ENCODE measurements around the gene DLGAP1.
A peak's percentile ranks its signal among the peaks of the same experiment; 100 is the strongest.

DLGAP1 gene

DNA sequence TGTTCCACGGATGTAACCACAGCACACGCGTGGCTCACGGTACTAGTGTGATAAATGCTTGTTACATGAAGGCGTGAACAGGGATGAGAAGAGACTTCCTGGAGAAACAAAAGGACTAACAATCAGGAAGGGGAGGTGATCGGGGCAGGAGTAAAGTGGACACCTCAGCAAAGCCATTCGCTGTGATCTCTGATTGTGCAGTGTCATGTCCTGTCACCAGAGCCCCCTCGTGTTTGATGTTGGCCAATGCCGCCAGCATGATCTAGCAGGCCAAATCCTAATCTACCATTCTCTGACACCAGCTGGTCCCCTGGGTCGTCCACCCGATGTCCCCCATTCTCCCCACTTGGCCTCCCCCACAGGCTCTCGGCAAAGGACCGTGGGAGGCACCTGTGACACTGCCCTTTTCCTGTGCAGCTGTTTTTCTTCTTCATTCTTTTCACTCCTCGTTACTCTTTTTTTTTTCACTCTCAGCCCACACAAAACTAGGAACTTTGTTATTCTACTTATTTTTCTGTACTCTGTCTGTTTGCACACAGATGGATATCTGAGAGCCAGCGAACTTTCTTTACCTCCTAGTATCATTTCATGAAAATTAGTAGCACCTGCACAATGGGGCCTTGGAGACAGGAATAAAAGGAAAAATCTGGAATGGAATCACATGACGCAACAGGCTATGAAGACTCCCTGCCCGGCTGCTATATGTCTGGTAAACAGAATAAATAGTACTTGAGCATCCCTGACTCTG is 858.3 kb downstream of the DLGAP1 start:
- TF ChIP-seq, protein P1, sequence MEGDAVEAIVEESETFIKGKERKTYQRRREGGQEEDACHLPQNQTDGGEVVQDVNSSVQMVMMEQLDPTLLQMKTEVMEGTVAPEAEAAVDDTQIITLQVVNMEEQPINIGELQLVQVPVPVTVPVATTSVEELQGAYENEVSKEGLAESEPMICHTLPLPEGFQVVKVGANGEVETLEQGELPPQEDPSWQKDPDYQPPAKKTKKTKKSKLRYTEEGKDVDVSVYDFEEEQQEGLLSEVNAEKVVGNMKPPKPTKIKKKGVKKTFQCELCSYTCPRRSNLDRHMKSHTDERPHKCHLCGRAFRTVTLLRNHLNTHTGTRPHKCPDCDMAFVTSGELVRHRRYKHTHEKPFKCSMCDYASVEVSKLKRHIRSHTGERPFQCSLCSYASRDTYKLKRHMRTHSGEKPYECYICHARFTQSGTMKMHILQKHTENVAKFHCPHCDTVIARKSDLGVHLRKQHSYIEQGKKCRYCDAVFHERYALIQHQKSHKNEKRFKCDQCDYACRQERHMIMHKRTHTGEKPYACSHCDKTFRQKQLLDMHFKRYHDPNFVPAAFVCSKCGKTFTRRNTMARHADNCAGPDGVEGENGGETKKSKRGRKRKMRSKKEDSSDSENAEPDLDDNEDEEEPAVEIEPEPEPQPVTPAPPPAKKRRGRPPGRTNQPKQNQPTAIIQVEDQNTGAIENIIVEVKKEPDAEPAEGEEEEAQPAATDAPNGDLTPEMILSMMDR (IDR thresholded peaks at IDR 0.05; ENCODE audit: low read depth, low read length) = peak; percentile 18
- H3K4me3 ChIP-seq (replicated peaks in 1 of 2; ENCODE audit: low read depth in 2 of 2, low read length in 2 of 2) = peak overlapping the region in 1 of 2 donors; percentile 71
- DNase-seq (ENCODE audit: low read depth in 2 of 2) = peak; percentile 48 to 64

DNA sequence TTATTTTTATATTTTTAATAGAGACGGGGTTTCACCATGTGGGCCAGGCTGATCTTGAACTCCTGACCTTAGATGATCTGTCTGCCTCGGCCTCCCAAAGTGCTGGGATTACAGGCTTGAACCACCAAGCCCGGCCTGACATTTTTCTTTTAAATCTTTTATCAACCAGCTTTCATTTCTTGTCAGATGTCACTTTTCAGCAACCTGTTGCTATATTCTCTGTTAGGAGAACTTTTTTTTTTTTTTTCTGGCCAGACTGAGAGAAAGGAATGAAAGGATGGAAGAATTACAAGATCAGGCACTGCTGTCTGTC is 858.8 kb downstream of the DLGAP1 start:
- TF ChIP-seq, protein P1 (IDR thresholded peaks at IDR 0.05; ENCODE audit: low read depth, low read length) = no peak
- no peak for DNase-seq (ENCODE audit: low read depth in 2 of 2)
- peak overlapping the region in 1 of 2 donors; percentile 71 for H3K4me3 ChIP-seq (replicated peaks in 1 of 2; ENCODE audit: low read depth in 2 of 2, low read length in 2 of 2)

DNA sequence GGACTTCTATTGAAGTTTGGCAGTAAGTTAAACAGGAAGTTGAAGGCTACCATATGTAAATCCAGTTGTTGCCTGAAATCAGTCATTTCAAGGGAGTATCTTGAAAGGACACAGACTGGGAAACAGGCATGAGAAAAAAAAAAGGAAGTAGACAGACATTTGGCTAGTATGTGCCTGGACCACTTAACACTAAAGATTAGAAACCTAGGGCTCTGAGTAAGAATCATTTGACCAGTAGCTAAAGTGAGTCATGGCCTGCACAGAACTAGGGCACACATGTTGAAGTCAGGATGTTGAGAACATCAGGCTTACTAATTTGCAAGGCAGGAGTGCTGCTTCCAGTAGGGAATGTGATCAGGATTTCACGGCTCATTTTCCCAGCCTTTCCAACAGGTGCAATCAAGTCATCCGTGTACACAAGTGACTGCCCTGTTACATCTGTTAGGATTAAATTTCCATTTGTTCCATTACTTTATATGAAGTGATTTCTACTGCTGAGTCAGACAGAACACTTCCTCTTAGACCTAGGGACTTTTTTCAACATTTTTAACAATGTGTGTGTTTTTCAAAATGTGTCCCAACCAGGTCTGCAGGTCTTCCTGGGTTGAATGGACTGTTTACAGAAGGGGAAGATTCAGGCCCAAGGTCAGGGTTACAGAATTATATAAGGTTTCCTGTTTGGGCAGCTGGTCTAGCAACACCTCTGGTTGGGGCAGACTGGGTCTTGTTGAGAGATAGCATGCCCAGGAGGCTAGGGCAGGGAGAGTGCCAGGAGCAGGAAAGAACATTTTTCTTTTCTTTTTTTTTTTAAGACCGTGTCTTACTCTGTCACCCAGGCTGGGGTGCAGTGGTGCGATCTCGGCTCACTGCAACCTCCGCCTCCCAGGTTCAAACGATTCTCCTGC is 859.5 kb downstream of the DLGAP1 start:
- TF ChIP-seq, protein P1 (IDR thresholded peaks at IDR 0.05; ENCODE audit: low read depth, low read length) = no peak
- DNase-seq (ENCODE audit: low read depth in 2 of 2) = peak; percentile 95 to 98
- peak overlapping the region; percentile 44 to 71 for H3K4me3 ChIP-seq (replicated peaks in 1 of 2; ENCODE audit: low read depth in 2 of 2, low read length in 2 of 2)

DNA sequence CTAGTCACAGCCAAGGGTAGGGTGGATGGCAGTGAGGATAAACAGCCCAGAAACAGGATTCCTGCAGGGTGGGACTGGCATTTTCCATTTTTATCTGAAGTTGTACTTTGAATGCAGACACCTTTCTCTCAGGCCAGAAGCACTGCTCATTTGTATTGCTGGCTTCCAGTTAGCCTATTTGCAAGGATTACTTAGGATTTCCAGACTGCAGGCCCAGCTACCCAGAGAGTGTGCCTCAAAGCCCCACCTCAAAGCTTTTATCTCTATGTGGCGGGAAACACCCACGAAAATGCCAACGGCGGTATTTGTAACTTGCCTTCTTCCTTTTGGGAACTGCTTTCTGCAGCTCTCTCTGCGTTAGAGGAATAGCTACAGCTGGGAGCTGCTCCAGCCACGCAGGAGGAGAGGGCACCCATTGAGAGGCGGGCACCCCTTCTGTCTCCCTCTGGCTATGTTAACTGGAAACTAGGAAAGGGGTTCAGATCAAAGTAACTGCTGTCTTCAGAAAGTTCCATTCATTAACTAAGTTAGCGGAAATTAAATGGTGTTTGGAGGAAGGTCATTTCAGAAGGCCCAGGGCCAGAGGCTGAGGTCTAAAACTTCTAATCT is 860.2 kb downstream of the DLGAP1 start:
- H3K4me3 ChIP-seq (replicated peaks in 1 of 2; ENCODE audit: low read depth in 2 of 2, low read length in 2 of 2) = peak overlapping the region; percentile 44 to 71
- DNase-seq (ENCODE audit: low read depth in 2 of 2) = peak; percentile 62 to 78
- TF ChIP-seq, protein P1 (IDR thresholded peaks at IDR 0.05; ENCODE audit: low read depth, low read length) = no peak

DNA sequence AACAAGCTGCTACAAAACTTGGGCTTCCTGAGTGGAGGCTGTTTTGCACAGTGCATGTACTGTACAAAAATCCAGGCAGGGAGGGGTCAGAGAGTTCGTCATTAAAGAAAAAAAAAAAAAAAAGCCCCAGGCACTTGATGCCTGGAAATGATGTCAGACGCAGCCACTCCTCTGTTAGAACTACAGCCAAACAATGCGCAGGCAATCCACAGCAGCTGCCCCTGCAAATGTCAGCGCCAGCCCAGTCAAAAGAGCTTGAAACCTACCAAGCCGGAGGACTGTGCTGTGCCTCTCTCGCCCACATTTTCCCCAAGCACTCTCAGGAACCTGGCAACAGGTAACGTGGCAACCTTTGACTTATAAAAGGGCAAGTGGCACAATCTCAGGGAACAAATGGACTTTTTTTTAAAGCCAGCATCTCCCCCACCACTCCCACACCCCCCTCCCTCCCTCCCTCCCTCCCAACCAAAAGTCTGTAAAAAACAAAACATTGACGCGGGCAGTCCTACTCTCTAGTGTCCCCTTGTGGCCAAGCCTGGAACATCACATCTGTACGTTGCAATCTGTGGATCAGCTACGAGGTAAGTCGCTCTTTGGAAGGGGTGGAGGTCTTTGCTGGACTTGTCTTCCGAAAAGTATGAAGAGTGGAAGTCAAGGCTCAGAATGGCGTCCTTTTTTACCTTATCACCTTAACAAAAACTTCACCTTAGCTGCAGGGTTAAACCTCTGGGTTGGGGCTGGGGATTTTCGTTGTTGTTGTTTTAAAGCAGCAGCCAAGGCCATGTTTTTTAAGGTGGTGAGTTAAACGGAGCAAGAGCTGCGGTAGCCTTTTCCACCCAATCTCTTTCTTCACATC is 861.0 kb downstream of the DLGAP1 start:
- TF ChIP-seq, protein P1 (IDR thresholded peaks at IDR 0.05; ENCODE audit: low read depth, low read length) = peak; percentile 85
- peak overlapping the region; percentile 45 to 71 for H3K4me3 ChIP-seq (replicated peaks in 1 of 2; ENCODE audit: low read depth in 2 of 2, low read length in 2 of 2)
- DNase-seq (ENCODE audit: low read depth in 2 of 2) = peak; percentile 99

DNA sequence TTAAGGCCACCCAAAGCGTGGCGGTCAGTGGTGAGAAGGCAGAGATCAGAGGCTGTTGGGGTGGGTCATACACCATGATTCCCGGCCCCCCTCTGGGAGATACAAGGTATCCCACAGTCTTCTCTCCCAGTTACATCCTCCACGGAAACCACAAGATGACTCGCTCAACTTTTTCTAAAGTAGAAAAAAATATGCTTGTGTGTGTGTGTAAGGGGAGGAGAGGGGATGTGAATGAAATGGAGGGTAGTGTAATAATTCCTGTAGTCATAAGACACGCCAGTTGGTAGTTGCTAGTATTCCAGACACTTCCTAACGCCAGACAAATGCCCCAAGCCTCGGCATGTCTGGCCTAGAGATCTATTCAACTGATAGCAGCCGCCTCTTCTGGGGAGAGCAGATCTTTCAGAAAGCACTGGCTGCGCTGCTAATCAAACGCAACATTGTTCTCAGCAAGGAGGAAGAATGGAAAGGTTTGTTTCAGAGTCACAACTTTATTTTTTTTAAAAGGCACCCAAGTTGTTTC is 861.7 kb downstream of the DLGAP1 start:
- TF ChIP-seq, protein P1 (IDR thresholded peaks at IDR 0.05; ENCODE audit: low read depth, low read length) = no peak
- DNase-seq (ENCODE audit: low read depth in 2 of 2) = peak in 1 of 2 donors; percentile 89
- peak overlapping the region in 1 of 2 donors; percentile 32 for H3K4me3 ChIP-seq (replicated peaks in 1 of 2; ENCODE audit: low read depth in 2 of 2, low read length in 2 of 2)
